Activated T-helper 1 cell treated with anti-CD3 and anti-CD28 coated beads, Interleukin-12 subunit alpha, Interleukin-12 subunit beta, Interleukin-2, Interleukin-4 antibody, amounts not matched to agents 30 ng/mL and 10 ng/mL and 1 ng/mL, durations not matched to agents 14 hours and 24 hours and 36 hours (primary cell): ENCODE data around the gene FBXO41. TPM values are rescaled to one million over a fixed set of nuclear protein-coding genes. Genes with fewer than 3 reads are reported as not detected.
A peak's percentile ranks its signal among the peaks of the same experiment; 100 is the strongest.

ENCODE experiments used
- DNase-seq: peaks from one replicate; pipeline ENCODE4 v3.0.0; 2021; ENCODE audit warnings: low spot score
- H3K27ac Mint-ChIP-seq: one replicate; pipeline ENCODE4 v1.8.0; 2021; ENCODE audit warnings: mild to moderate bottlenecking, mixed read lengths
- H3K27me3 Mint-ChIP-seq: one replicate; pipeline ENCODE4 v1.8.0; 2022; ENCODE audit warnings: mild to moderate bottlenecking, moderate library complexity, mixed read lengths; ENCODE audit not compliant: insufficient read depth
- H3K36me3 Mint-ChIP-seq: one replicate; pipeline ENCODE4 v1.8.0; 2021; ENCODE audit warnings: low read depth, mixed read lengths
- H3K4me1 Mint-ChIP-seq: one replicate; pipeline ENCODE4 v1.8.0; 2021; ENCODE audit warnings: low read depth, mixed read lengths
- H3K4me3 Mint-ChIP-seq: one replicate; pipeline ENCODE4 v1.8.0; 2021; ENCODE audit warnings: mild to moderate bottlenecking, moderate library complexity, mixed read lengths
- H3K9me3 Mint-ChIP-seq: one replicate; pipeline ENCODE4 v1.8.0; 2021; ENCODE audit warnings: mixed read lengths
- intact Hi-C: fragments of 100-400 bp; cut with micrococcal nuclease; formaldehyde crosslinking; loops from one replicate; pipeline ENCODE4 v1.15.1; 2024
- total RNA-seq: library from RNA; stranded (reverse); gene quantifications from 2 replicates; pipeline ENCODE4 v1.2.3, GENCODE V29; 2022

FBXO41 gene
- total RNA-seq, 1 donor from 2014 or later = 29.3 TPM

- intact Hi-C loops = loop anchor here (10.0 kb wide), 2 partner anchors 965 to 1595 kb away; partner anchors contain the start of gene HK2
- no peaks in the 10 kb centered on the region for H3K27me3 Mint-ChIP-seq
- peaks cover 44% of the 10 kb centered on the region for H3K36me3 Mint-ChIP-seq
- no peaks in the 10 kb centered on the region for H3K9me3 Mint-ChIP-seq
- H3K27ac Mint-ChIP-seq = no peak overlapping the region
- no peak for DNase-seq
- no peak overlapping the region for H3K4me3 Mint-ChIP-seq
- peaks cover 38% of the 10 kb centered on the region for H3K4me1 Mint-ChIP-seq
Measured at GRCh38 chr2:73239776-73240175, 44.5 kb downstream of the FBXO41 start.

DNA sequence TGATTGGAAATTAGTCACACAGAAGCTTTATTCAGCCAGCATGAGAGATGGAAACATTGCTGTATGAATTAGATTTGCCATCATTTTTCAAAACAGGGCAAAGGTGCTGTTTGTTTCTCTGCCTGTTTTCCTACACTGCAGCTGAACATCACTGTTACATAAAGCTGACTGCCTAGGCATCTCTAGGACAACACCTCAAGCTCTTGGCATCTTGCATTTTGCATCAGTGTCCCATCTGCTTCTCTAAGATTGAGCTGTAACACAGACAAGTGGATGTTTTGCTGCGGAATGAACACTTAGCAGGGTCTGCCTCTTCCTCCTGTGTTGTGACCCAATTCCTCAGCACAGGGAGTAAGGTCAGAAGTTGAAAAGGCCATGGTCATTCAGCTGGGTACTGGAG, 45.3 kb downstream of the FBXO41 start:
- Mint-ChIP-seq H3K4me3 (no peak overlapping the region), H3K36me3 (peaks cover 36% of the 10 kb centered on the region), H3K9me3 (no peaks in the 10 kb centered on the region), H3K27ac (no peak overlapping the region), H3K4me1 (peaks cover 30% of the 10 kb centered on the region), H3K27me3 (no peaks in the 10 kb centered on the region)
- no peak for DNase-seq
- intact Hi-C loops = loop anchor here (10.0 kb wide), 2 partner anchors 966 to 1596 kb away; partner anchors contain the start of gene HK2

DNA sequence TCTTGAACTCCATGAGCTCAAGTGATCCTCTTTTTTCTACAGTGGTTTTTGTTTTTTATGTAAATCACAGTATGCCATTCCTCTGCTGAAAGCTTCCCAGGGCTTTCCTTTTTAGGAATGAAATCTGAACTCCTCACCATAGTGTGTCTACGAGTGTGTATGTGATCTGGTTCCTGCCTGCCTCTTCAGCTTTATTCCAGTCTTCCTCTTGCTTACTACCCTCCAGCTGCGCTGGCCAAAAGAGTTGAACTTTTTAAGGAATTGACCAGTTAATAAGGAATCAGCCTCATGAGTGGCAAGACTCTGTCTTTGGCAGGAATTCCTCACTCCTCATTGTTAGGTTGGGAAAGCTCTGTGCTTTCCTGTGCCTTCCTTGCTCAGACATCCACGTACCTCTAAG, 46.1 kb downstream of the FBXO41 start:
- no peak for DNase-seq
- intact Hi-C loops = loop anchor here (10.0 kb wide), 2 partner anchors 967 to 1597 kb away; partner anchors contain the start of gene HK2
- Mint-ChIP-seq H3K9me3 (no peaks in the 10 kb centered on the region), H3K27me3 (no peaks in the 10 kb centered on the region), H3K27ac (no peak overlapping the region), H3K4me3 (no peak overlapping the region), H3K36me3 (peaks cover 33% of the 10 kb centered on the region), H3K4me1 (peaks cover 30% of the 10 kb centered on the region)

DNA sequence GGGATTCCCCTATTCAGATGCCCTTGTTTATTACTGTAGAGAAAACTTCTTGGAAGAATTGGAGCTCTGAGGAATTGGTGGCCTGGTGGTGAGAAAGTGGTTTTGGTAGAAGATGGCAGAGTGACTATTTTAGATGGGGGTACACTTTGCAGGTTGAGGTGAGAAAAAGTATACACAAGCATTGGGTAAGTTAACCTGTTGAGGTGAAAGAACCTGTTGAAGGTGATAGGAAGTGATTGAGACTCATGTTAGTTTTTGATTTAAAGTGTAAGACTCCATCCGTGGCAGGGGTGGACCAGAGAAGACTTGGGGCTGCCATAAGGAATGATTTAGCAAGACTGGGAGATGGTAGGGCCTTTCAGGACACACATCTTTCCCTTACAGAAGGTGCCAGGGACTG, 47.1 kb downstream of the FBXO41 start:
- H3K9me3 Mint-ChIP-seq = no peaks in the 10 kb centered on the region
- intact Hi-C loops = loop anchor here (10.0 kb wide), 2 partner anchors 968 to 1598 kb away; partner anchors contain the start of gene HK2
- no peak for DNase-seq
- H3K27ac Mint-ChIP-seq = peak overlapping the region; percentile 9
- peaks cover 30% of the 10 kb centered on the region for H3K36me3 Mint-ChIP-seq
- peaks cover 36% of the 10 kb centered on the region for H3K4me1 Mint-ChIP-seq
- peak overlapping the region; percentile 2 for H3K4me3 Mint-ChIP-seq
- H3K27me3 Mint-ChIP-seq = no peaks in the 10 kb centered on the region

- DNase-seq = no peak
- intact Hi-C loops = loop anchor here (2.0 to 10.0 kb wide), 3 partner anchors 969 to 1599 kb away; partner anchors contain the start of genes HK2 and INO80B
- H3K9me3 Mint-ChIP-seq = no peaks in the 10 kb centered on the region
- peak overlapping the region; percentile 95 for H3K4me3 Mint-ChIP-seq
- H3K27ac Mint-ChIP-seq = peak overlapping the region; percentile 96
- H3K4me1 Mint-ChIP-seq = peaks cover 36% of the 10 kb centered on the region
- no peaks in the 10 kb centered on the region for H3K27me3 Mint-ChIP-seq
- H3K36me3 Mint-ChIP-seq = peaks cover 27% of the 10 kb centered on the region
Measured at GRCh38 chr2:73235315-73236028, 48.8 kb downstream of the FBXO41 start.

DNA sequence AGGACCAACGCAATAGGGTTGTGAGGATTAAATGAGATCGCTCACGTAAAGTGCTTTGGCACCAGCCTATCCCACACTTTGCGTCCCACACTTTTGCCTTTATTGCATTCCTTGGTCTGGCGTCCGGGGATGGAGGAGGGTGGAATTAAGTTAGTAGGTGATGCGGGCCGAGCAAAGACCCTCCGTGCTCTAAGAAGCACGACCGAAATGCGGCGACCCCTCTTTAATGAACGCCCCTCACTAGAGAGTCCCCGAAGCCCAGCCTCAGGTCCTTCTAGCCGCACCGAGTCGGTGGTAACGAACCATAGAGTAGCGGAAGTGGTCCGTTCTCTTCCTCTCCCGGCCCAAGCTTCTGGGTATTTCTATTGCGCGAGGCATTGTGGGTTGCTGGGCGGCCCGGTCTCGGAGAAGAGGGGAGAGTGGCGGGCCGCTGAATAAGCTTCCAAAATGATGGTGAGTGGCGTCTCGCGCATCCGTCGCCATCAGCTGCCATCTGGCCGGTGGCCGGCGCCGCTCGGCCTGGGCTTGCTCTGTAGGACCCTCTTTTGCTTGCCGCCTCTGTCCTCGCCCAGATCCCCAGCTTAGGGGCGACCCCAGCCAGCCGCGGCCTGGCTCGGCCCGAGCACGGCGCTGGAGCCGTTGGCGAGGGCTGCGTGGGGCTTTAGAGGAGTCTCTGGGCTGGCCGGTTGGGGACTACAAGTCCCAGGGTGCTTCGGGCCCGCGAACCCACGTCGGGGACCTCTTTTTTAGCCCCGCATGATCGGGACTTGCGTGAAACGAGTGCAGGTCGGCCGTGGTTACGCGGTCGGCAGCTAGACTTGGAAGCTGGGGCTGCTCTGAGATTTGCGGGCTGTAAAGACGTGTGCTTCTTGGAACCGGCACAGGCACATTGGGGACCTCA, 50.1 kb downstream of the FBXO41 start, which contains the start of gene CCT7:
TSS of gene CCT7 (plus strand) at position 377 of the 901 bp plus-strand sequence. CDS start at position 448, 71 bp downstream.
- H3K4me3 Mint-ChIP-seq = peak within 1 kb of the TSS; percentile 95
- no peaks in the 10 kb centered on the region for H3K9me3 Mint-ChIP-seq
- H3K36me3 Mint-ChIP-seq = peaks cover 20% of the 10 kb centered on the region

GRCh38 chr2:73233154-73233931, 50.9 kb downstream of the FBXO41 start, which contains the start of gene PRADC1:
TSS of gene PRADC1 (minus strand) at chr2:73233239. CDS start at chr2:73233160, 79 bp downstream.
- Mint-ChIP-seq H3K4me3 (peak within 1 kb of the TSS; percentile 95), H3K36me3 (peaks cover 20% of the 10 kb centered on the region), H3K4me1 (peaks cover 28% of the 10 kb centered on the region), H3K27ac (peak within 1 kb of the TSS; percentile 96), H3K9me3 (no peaks in the 10 kb centered on the region), H3K27me3 (no peaks in the 10 kb centered on the region)
- peak; percentile 96 for DNase-seq
- intact Hi-C loops = loop anchor here (1.0 to 10.0 kb wide), 7 partner anchors 19 to 1724 kb away; partner anchors contain the start of genes FBXO41, HK2, POLE4 and SFXN5

More for the DNA sequence above, 50.1 kb downstream of the FBXO41 start, which contains the start of gene CCT7:
- Mint-ChIP-seq H3K4me1 (peaks cover 30% of the 10 kb centered on the region), H3K27me3 (no peaks in the 10 kb centered on the region), H3K27ac (peak within 1 kb of the TSS; percentile 96)
- peak; percentile 85 for DNase-seq
- intact Hi-C loops = loop anchor here (1.0 to 10.0 kb wide), 12 partner anchors 20 to 1723 kb away; partner anchors contain the start of genes ALMS1, EGR4, FBXO41 and HK2

- Mint-ChIP-seq H3K4me3 (peak overlapping the region; percentile 95), H3K27ac (peak overlapping the region; percentile 68), H3K9me3 (no peaks in the 10 kb centered on the region), H3K4me1 (peaks cover 28% of the 10 kb centered on the region), H3K36me3 (peaks cover 20% of the 10 kb centered on the region), H3K27me3 (no peaks in the 10 kb centered on the region)
- intact Hi-C loops = loop anchor here (1.0 to 10.0 kb wide), 7 partner anchors 18 to 1725 kb away; partner anchors contain the start of genes FBXO41, HK2, POLE4 and SFXN5
- no peak for DNase-seq
Measured at GRCh38 chr2:73232403-73233153, 51.7 kb downstream of the FBXO41 start.

- H3K4me3 Mint-ChIP-seq = no peak overlapping the region
- H3K4me1 Mint-ChIP-seq = peaks cover 6% of the 10 kb centered on the region
- H3K27me3 Mint-ChIP-seq = no peaks in the 10 kb centered on the region
- peaks cover 5% of the 10 kb centered on the region for H3K36me3 Mint-ChIP-seq
- intact Hi-C loops = no loop called here
- no peaks in the 10 kb centered on the region for H3K9me3 Mint-ChIP-seq
- DNase-seq = no peak
- H3K27ac Mint-ChIP-seq = no peak overlapping the region
Measured at GRCh38 chr2:73228631-73229030, 55.6 kb downstream of the FBXO41 start.

GRCh38 chr2:73227086-73227485, 57.2 kb downstream of the FBXO41 start:
- Mint-ChIP-seq H3K4me3 (no peak overlapping the region), H3K27ac (no peak overlapping the region), H3K36me3 (peaks cover 13% of the 10 kb centered on the region), H3K9me3 (no peaks in the 10 kb centered on the region), H3K27me3 (no peaks in the 10 kb centered on the region), H3K4me1 (no peaks in the 10 kb centered on the region)
- intact Hi-C loops = no loop called here
- no peak for DNase-seq

- no peak overlapping the region for H3K27ac Mint-ChIP-seq
- no peak for DNase-seq
- H3K9me3 Mint-ChIP-seq = no peaks in the 10 kb centered on the region
- no peaks in the 10 kb centered on the region for H3K27me3 Mint-ChIP-seq
- no peak overlapping the region for H3K4me3 Mint-ChIP-seq
- no peaks in the 10 kb centered on the region for H3K4me1 Mint-ChIP-seq
- intact Hi-C loops = no loop called here
- H3K36me3 Mint-ChIP-seq = peaks cover 21% of the 10 kb centered on the region
Measured at GRCh38 chr2:73225513-73226360, 58.5 kb downstream of the FBXO41 start.
